ENCODE data around the gene MINDY1. TPM values are rescaled to one million over a fixed set of nuclear protein-coding genes. Genes with fewer than 3 reads are reported as not detected.

MINDY1 gene
- total RNA-seq, 1 donor from 2014 or later, result 8.8 TPM

GRCh38 chr1:150994248-150994647, 12.5 kb downstream of the MINDY1 start:
- Mint-ChIP-seq H3K27me3 (ENCODE audit: low read depth, unreplicated experiment) (no peaks in the 10 kb centered on the region), H3K9me3 (ENCODE audit: unreplicated experiment) (peaks cover 2% of the 10 kb centered on the region), H3K4me3 (ENCODE audit: unreplicated experiment) (no peak overlapping the region)

GRCh38 chr1:150992626-150993025, 14.1 kb downstream of the MINDY1 start:
- no peaks in the 10 kb centered on the region for H4K20me1 ChIP-seq (ENCODE audit: insufficient read depth, low read length)
- Mint-ChIP-seq H3K36me3 (ENCODE audit: low read depth, unreplicated experiment) (peaks cover 8% of the 10 kb centered on the region), H3K9me3 (ENCODE audit: unreplicated experiment) (peaks cover 2% of the 10 kb centered on the region), H3K4me1 (ENCODE audit: low read depth, unreplicated experiment) (peaks cover 7% of the 10 kb centered on the region), H3K27ac (ENCODE audit: unreplicated experiment) (no peak overlapping the region), H3K27me3 (ENCODE audit: low read depth, unreplicated experiment) (no peaks in the 10 kb centered on the region), H3K4me3 (ENCODE audit: unreplicated experiment) (no peak overlapping the region)
- no peaks in the 10 kb centered on the region for H3K36me3 ChIP-seq (ENCODE audit: insufficient read depth, low read length)
- no peak overlapping the region for H3K4me3 ChIP-seq (ENCODE audit: insufficient read depth, low read depth, low read length)
- no peak overlapping the region for H2AFZ ChIP-seq (ENCODE audit: low read depth, low read length)
- H3K27me3 ChIP-seq (ENCODE audit: insufficient read depth, low read length), result no peaks in the 10 kb centered on the region
- no peaks in the 10 kb centered on the region for H3K4me1 ChIP-seq (ENCODE audit: insufficient read depth, low read length)
- no peak overlapping the region for H3K4me2 ChIP-seq (ENCODE audit: low read length)
- FAIRE-seq (no peak), DNase-seq (ENCODE audit: low read depth) (no peak)
- no peaks in the 10 kb centered on the region for H3K79me2 ChIP-seq (ENCODE audit: insufficient read depth, low read length)
- H3K27ac ChIP-seq (ENCODE audit: low read depth, low read length), result no peak overlapping the region
- TF ChIP-seq EZH2 (IDR thresholded peaks at IDR 0.05; ENCODE audit: insufficient read depth, low read length), result no peak
- TF ChIP-seq, protein P1, sequence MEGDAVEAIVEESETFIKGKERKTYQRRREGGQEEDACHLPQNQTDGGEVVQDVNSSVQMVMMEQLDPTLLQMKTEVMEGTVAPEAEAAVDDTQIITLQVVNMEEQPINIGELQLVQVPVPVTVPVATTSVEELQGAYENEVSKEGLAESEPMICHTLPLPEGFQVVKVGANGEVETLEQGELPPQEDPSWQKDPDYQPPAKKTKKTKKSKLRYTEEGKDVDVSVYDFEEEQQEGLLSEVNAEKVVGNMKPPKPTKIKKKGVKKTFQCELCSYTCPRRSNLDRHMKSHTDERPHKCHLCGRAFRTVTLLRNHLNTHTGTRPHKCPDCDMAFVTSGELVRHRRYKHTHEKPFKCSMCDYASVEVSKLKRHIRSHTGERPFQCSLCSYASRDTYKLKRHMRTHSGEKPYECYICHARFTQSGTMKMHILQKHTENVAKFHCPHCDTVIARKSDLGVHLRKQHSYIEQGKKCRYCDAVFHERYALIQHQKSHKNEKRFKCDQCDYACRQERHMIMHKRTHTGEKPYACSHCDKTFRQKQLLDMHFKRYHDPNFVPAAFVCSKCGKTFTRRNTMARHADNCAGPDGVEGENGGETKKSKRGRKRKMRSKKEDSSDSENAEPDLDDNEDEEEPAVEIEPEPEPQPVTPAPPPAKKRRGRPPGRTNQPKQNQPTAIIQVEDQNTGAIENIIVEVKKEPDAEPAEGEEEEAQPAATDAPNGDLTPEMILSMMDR (IDR thresholded peaks at IDR 0.05; ENCODE audit: insufficient read depth, low read depth, low read length), result no peak
- no peaks in the 10 kb centered on the region for H3K9me3 ChIP-seq (ENCODE audit: insufficient read depth, low read depth, low read length)
- no peak overlapping the region for H3K9ac ChIP-seq (ENCODE audit: low read length)

More at GRCh38 chr1:150994248-150994647, 12.5 kb downstream of the MINDY1 start:
- Histone ChIP-seq H3K36me3 (ENCODE audit: insufficient read depth, low read length) (no peaks in the 10 kb centered on the region), H3K79me2 (ENCODE audit: insufficient read depth, low read length) (no peaks in the 10 kb centered on the region), H3K4me1 (ENCODE audit: insufficient read depth, low read length) (peaks cover 12% of the 10 kb centered on the region), H4K20me1 (ENCODE audit: insufficient read depth, low read length) (no peaks in the 10 kb centered on the region), H3K27me3 (ENCODE audit: insufficient read depth, low read length) (no peaks in the 10 kb centered on the region), H3K4me2 (ENCODE audit: low read length) (no peak overlapping the region), H3K4me3 (ENCODE audit: insufficient read depth, low read depth, low read length) (no peak overlapping the region), H3K9me3 (ENCODE audit: insufficient read depth, low read depth, low read length) (no peaks in the 10 kb centered on the region), H3K9ac (ENCODE audit: low read length) (no peak overlapping the region), H3K27ac (ENCODE audit: low read depth, low read length) (no peak overlapping the region), H2AFZ (ENCODE audit: low read depth, low read length) (no peak overlapping the region)
- no peak for DNase-seq (ENCODE audit: low read depth)
- no peak for TF ChIP-seq EZH2 (IDR thresholded peaks at IDR 0.05; ENCODE audit: insufficient read depth, low read length)
- TF ChIP-seq, protein P1 (IDR thresholded peaks at IDR 0.05; ENCODE audit: insufficient read depth, low read depth, low read length), result no peak
- H3K27ac Mint-ChIP-seq (ENCODE audit: unreplicated experiment), result no peak overlapping the region
- H3K36me3 Mint-ChIP-seq (ENCODE audit: low read depth, unreplicated experiment), result peaks cover 8% of the 10 kb centered on the region
- peaks cover 14% of the 10 kb centered on the region for H3K4me1 Mint-ChIP-seq (ENCODE audit: low read depth, unreplicated experiment)
- no peak for FAIRE-seq

- Histone ChIP-seq H3K79me2 (ENCODE audit: insufficient read depth, low read length) (no peaks in the 10 kb centered on the region), H3K4me1 (ENCODE audit: insufficient read depth, low read length) (no peaks in the 10 kb centered on the region), H3K4me2 (ENCODE audit: low read length) (no peak overlapping the region), H3K27ac (ENCODE audit: low read depth, low read length) (no peak overlapping the region), H3K4me3 (ENCODE audit: insufficient read depth, low read depth, low read length) (no peak overlapping the region), H2AFZ (ENCODE audit: low read depth, low read length) (no peak overlapping the region), H3K36me3 (ENCODE audit: insufficient read depth, low read length) (no peaks in the 10 kb centered on the region), H3K9ac (ENCODE audit: low read length) (no peak overlapping the region), H3K9me3 (ENCODE audit: insufficient read depth, low read depth, low read length) (no peaks in the 10 kb centered on the region), H3K27me3 (ENCODE audit: insufficient read depth, low read length) (peaks cover 7% of the 10 kb centered on the region), H4K20me1 (ENCODE audit: insufficient read depth, low read length) (no peaks in the 10 kb centered on the region)
- TF ChIP-seq EZH2 (IDR thresholded peaks at IDR 0.05; ENCODE audit: insufficient read depth, low read length), result no peak
- TF ChIP-seq, protein P1 (IDR thresholded peaks at IDR 0.05; ENCODE audit: insufficient read depth, low read depth, low read length), result no peak
- no peak overlapping the region for H3K27ac Mint-ChIP-seq (ENCODE audit: unreplicated experiment)
- DNase-seq (ENCODE audit: low read depth) (no peak), FAIRE-seq (no peak)
- H3K4me1 Mint-ChIP-seq (ENCODE audit: low read depth, unreplicated experiment), result peaks cover 4% of the 10 kb centered on the region
- no peaks in the 10 kb centered on the region for H3K36me3 Mint-ChIP-seq (ENCODE audit: low read depth, unreplicated experiment)
- no peak overlapping the region for H3K4me3 Mint-ChIP-seq (ENCODE audit: unreplicated experiment)
- peaks cover 8% of the 10 kb centered on the region for H3K27me3 Mint-ChIP-seq (ENCODE audit: low read depth, unreplicated experiment)
- no peaks in the 10 kb centered on the region for H3K9me3 Mint-ChIP-seq (ENCODE audit: unreplicated experiment)
These were observed 18.8 kb downstream of the MINDY1 start for GRCh38 chr1:150987924-150988323.
